Upper lobe of left lung (tissue), 4 donors: ENCODE results near the gene HSP90AB1.

Source experiments
- POLR2AphosphoS5 ChIP-seq, 2 donors: sonication (generic); formaldehyde crosslinking; IDR thresholded peaks; one replicate each; pipeline ENCODE4 v1.5.1; 2017; ENCODE audit warnings: antibody characterized with exemption in 2 of 2
- TF ChIP-seq, protein P1 (sequence below), 6 experiments: fragments of 450-650 bp in 4 of 6; fragments of 200-600 bp in 2 of 6; sonication (generic) in 2 of 6; IDR thresholded peaks; one replicate each; pipeline ENCODE4 v1.5.1; 2016 to 2019; ENCODE audit warnings: antibody characterized with exemption in 6 of 6

DNA sequence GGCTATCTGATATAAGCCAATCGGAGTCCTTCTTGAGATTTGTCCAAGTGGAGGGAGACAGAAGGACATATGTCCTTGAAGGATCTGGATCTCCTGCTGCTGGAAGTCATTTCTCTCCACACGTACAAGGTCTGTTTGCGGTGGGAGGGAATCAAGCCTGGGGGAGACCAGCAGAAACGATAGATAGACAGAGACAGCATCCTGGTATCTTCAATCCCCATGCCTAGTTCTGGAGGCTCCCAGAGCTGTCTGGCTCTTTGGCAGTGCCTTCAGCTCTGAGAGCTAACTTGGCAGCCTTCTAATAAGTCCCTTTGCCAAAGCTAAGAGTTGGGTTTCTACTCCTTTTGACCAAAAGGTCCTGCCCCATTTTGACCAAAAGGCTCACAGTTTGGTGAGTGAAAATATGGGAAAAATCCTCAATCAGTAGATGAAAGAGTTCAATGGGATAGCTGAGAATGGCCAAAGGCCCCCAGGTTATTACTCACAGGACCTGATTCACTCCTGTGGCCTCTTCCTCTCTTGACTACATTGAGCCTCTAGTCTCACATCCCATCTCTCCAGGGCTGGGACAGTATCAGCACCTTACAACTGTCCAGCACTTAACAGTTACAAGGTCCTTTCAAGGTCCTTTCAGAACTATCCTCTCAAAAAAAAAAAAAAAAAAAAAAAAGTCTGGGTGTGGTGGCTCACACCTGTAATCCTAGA is 45.9 kb downstream of the HSP90AB1 start:
- TF ChIP-seq, protein P1, sequence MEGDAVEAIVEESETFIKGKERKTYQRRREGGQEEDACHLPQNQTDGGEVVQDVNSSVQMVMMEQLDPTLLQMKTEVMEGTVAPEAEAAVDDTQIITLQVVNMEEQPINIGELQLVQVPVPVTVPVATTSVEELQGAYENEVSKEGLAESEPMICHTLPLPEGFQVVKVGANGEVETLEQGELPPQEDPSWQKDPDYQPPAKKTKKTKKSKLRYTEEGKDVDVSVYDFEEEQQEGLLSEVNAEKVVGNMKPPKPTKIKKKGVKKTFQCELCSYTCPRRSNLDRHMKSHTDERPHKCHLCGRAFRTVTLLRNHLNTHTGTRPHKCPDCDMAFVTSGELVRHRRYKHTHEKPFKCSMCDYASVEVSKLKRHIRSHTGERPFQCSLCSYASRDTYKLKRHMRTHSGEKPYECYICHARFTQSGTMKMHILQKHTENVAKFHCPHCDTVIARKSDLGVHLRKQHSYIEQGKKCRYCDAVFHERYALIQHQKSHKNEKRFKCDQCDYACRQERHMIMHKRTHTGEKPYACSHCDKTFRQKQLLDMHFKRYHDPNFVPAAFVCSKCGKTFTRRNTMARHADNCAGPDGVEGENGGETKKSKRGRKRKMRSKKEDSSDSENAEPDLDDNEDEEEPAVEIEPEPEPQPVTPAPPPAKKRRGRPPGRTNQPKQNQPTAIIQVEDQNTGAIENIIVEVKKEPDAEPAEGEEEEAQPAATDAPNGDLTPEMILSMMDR (IDR thresholded peaks at IDR 0.05), result no peak
- no peak for TF ChIP-seq POLR2AphosphoS5 (IDR thresholded peaks at IDR 0.05)
